Epithelial cell of esophagus (primary cell): ENCODE measurements around the gene TDRD12.

Experiments used
- DNase-seq: peaks from one replicate; pipeline ENCODE4 v3.0.0; 2010; ENCODE audit warnings: low read depth
- H3K4me3 ChIP-seq: 2 replicates; pipeline ENCODE4 v1.5.1; 2011; ENCODE audit warnings: mild to moderate bottlenecking, low read length, control low read depth
- CTCF ChIP-seq: IDR thresholded peaks from 2 replicates; pipeline ENCODE4 v1.5.1; 2011; ENCODE audit warnings: low read depth, mild to moderate bottlenecking, low read length, control low read depth, inconsistent platforms; ENCODE audit not compliant: insufficient read depth; ENCODE audit errors: missing control alignments

Gene TDRD12

GRCh38 chr19:32682317-32682716 lies 37.2 kb upstream of the TDRD12 start:
- no peak for TF ChIP-seq CTCF
- DNase-seq = peak; percentile 57
- H3K4me3 ChIP-seq = no peak overlapping the region

- DNase-seq = no peak
- TF ChIP-seq CTCF = no peak
- H3K4me3 ChIP-seq = no peak overlapping the region
These were observed 32.6 kb upstream of the TDRD12 start for GRCh38 chr19:32686847-32687475.

GRCh38 chr19:32687681-32688080 lies 31.9 kb upstream of the TDRD12 start:
- DNase-seq = no peak
- no peak for TF ChIP-seq CTCF
- H3K4me3 ChIP-seq = no peak overlapping the region

GRCh38 chr19:32688311-32688710 lies 31.3 kb upstream of the TDRD12 start:
- H3K4me3 ChIP-seq = no peak overlapping the region
- no peak for TF ChIP-seq CTCF
- no peak for DNase-seq

DNA sequence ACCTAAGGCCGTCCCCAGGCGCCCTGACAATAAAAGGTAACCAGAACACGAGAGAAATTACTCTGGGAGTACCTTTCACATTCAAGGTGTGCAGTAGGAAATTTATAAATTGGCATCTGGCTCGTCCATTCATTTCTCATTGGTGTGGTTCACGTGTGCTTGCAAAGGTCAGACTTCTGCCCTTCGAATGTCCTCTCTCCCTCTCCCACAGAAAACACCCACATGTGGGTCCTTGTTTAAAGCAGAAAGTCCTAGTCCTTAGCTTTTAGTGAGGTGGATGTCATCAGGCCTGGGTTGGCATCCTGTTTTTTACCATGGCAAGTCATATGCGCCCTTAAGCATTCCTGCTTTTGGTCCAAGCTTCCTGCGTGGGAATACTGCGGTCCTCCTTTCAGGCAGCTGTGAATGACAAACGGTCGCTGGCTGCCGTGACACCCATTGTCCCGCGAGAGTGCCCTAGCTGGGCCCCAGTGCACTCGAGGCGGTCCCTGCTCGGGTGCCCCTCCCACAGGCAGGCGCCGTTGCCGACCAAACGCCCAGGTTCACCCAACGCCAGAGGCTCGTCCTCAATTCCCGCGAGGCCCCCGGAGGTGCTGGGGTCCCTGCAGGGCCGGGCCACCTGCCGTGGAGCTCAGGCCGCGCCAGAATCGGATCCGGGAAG lies 28.1 kb upstream of the TDRD12 start, which contains the start of gene NUDT19:
NUDT19 (plus strand) TSS at position 531 of the 661 bp plus-strand sequence. CDS start 140 bp downstream, outside the sequence.
- TF ChIP-seq CTCF = no peak
- H3K4me3 ChIP-seq = peak within 1 kb of the TSS; percentile 82
- DNase-seq = peak; percentile 87

DNA sequence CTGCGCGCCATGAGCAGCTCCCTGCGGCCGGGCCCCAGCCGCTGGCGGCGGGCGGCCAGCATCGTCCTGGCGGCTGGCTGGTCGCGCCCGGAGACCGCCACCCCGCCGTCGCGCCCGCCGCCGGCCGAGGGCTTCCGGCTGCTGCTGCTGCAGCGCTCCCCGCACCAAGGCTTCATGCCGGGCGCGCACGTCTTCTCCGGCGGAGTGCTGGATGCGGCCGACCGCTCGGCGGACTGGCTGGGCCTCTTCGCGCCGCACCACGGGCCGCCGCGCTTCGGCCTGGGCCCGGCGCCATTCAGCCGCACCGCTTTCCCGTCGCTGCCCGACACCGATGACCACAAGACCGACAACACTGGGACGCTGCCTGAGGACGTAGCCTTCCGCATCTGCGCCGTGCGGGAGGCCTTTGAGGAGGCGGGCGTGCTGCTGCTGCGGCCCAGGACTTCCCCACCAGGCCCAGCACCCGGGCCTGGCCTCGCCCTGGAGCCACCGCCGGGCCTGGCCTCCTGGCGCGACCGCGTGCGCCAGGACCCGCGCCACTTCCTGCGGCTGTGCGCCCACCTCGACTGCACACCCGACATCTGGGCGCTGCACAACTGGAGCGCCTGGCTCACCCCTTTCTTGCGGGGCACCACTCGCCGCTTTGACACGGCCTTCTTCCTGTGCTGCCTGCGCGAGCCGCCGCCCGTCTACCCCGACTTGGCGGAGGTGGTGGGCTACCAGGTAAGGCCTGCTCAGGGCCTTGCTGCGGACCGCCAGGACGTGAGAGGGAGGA lies 27.4 kb upstream of the TDRD12 start:
- no peak for TF ChIP-seq CTCF
- H3K4me3 ChIP-seq = peak overlapping the region; percentile 82
- peak; percentile 81 for DNase-seq
